GM12878 (cell line): ENCODE data around the gene HMGN3. TPM values are rescaled to one million over a fixed set of nuclear protein-coding genes. Genes with fewer than 3 reads are reported as not detected.

Experiments used
- ATAC-seq: fragments of 200-7000 bp; cut with Tn5 transposase; 3 replicates; pipeline ENCODE4 v1.9.1; 2020; ENCODE audit warnings: mild to moderate bottlenecking, moderate library complexity
- BruUV-seq: library from RNA; stranded (reverse); fragments of 400-500 nt; replicated peaks from 2 replicates; lab custom pipeline; 2021; lab: Mats Ljungman, UMichigan
- CTCF ChIA-PET: fragments of 300-600 bp; sonication (Branson Sonifier 250); formaldehyde crosslinking; extraction: SDS; loops from one replicate; lab custom pipeline; 2021; ENCODE audit warnings: inconsistent platforms; lab: Yijun Ruan, JAX
- POLR2A ChIA-PET: fragments of 350-600 bp; formaldehyde crosslinking; extraction: SDS; loops from one replicate; lab custom pipeline; 2021; ENCODE audit warnings: inconsistent platforms; lab: Charles Lee
- RAD21 ChIA-PET: fragments of 300-600 bp; sonication (Branson Sonifier 250); formaldehyde crosslinking; loops from one replicate; lab custom pipeline; 2023; ENCODE audit warnings: antibody characterized with exemption; ENCODE audit not compliant: unreplicated experiment; lab: Charles Lee
- SMC1A ChIA-PET: fragments of 300-600 bp; sonication (Branson Sonifier 250); formaldehyde crosslinking; loops from one replicate; lab custom pipeline; 2023; ENCODE audit not compliant: unreplicated experiment, uncharacterized antibody; lab: Charles Lee
- DNase-seq: peaks from one replicate; pipeline ENCODE4 v3.0.0-alpha.2; 2011; ENCODE audit warnings: low read depth, low spot score
- FAIRE-seq: peaks from 3 replicates; lab custom pipeline; 2011; peaks lifted over from hg19 to GRCh38; lab: Jason Lieb, UNC
- H2AFZ ChIP-seq: 2 replicates; pipeline ENCODE4 v1.6.0; 2011; ENCODE audit warnings: low read depth, low read length, control low read depth; ENCODE audit not compliant: control insufficient read depth
- H3K27ac ChIP-seq: 2 replicates; pipeline ENCODE4 v1.5.1; 2011; ENCODE audit warnings: control low read depth; ENCODE audit not compliant: control insufficient read depth, insufficient read depth
- H3K27me3 ChIP-seq, 2 experiments: replicated peaks in 1 of 2; 2 replicates each; pipeline versions ENCODE4 v1.6.0 to v1.6.1; 2011; ENCODE audit warnings: low read length in 1 of 2; ENCODE audit not compliant: control insufficient read depth in 2 of 2, insufficient read depth in 2 of 2
- H3K36me3 ChIP-seq, 2 experiments: 2 replicates each; pipeline ENCODE4 v1.5.1; 2011; ENCODE audit warnings: low read length in 1 of 2; ENCODE audit not compliant: control insufficient read depth in 2 of 2, insufficient read depth in 2 of 2
- H3K4me1 ChIP-seq: 2 replicates; pipeline ENCODE4 v1.6.1; 2011; ENCODE audit warnings: mild to moderate bottlenecking, low read length, moderate library complexity, mixed read lengths; ENCODE audit not compliant: control insufficient read depth, insufficient read depth
- H3K4me2 ChIP-seq: 2 replicates; pipeline ENCODE4 v1.6.0; 2011; ENCODE audit warnings: control low read depth; ENCODE audit not compliant: control insufficient read depth, insufficient read depth
- H3K4me3 ChIP-seq: fragments of 200-600 bp; sonication (generic); 2 replicates; pipeline ENCODE4 v1.5.1; 2016
- H3K79me2 ChIP-seq: 2 replicates; pipeline ENCODE4 v1.6.0; 2011; ENCODE audit warnings: low read length; ENCODE audit not compliant: control insufficient read depth, insufficient read depth
- H3K9ac ChIP-seq: 2 replicates; pipeline ENCODE4 v1.8.0; 2011; ENCODE audit warnings: low read length, control low read depth, mixed read lengths; ENCODE audit not compliant: control insufficient read depth, insufficient read depth
- H3K9me3 ChIP-seq: replicated peaks from 3 replicates; pipeline ENCODE4 v1.5.1; 2011; ENCODE audit warnings: mild to moderate bottlenecking, low read length; ENCODE audit not compliant: control insufficient read depth, insufficient read depth
- H4K20me1 ChIP-seq: 2 replicates; pipeline ENCODE4 v1.6.0; 2011; ENCODE audit not compliant: control insufficient read depth, insufficient read depth
- FOS ChIP-seq: IDR thresholded peaks from 3 replicates; pipeline ENCODE4 v1.6.1; 2011; ENCODE audit warnings: borderline replicate concordance; ENCODE audit not compliant: insufficient read length; ENCODE audit errors: extremely low read depth
- KAT2A ChIP-seq: conservative IDR thresholded peaks from 2 replicates; pipeline ENCODE4 v1.6.1; 2011; ENCODE audit warnings: low read depth, low read length; ENCODE audit not compliant: control insufficient read depth
- MEF2B ChIP-seq: fragments of 450-650 bp; IDR thresholded peaks from 2 replicates; pipeline ENCODE4 v1.6.1; 2018; ENCODE audit warnings: mild to moderate bottlenecking, moderate library complexity; ENCODE audit not compliant: partially characterized antibody, poor library complexity, severe bottlenecking
- POLR2AphosphoS5 ChIP-seq: IDR thresholded peaks from 2 replicates; pipeline ENCODE4 v1.6.1; 2011; ENCODE audit warnings: mild to moderate bottlenecking, low read length, inconsistent platforms
- RAD51 ChIP-seq: fragments of 450-650 bp; IDR thresholded peaks from 2 replicates; pipeline ENCODE4 v1.6.1; 2016; ENCODE audit warnings: moderate library complexity, mild to moderate bottlenecking, inconsistent platforms
- RUNX3 ChIP-seq: IDR thresholded peaks from 2 replicates; pipeline ENCODE4 v1.6.1; 2012; ENCODE audit warnings: low read length, inconsistent platforms
- SPI1 ChIP-seq: IDR thresholded peaks from 2 replicates; pipeline ENCODE4 v1.6.1; 2011; ENCODE audit warnings: low read depth, mild to moderate bottlenecking, low read length, moderate library complexity, borderline replicate concordance; ENCODE audit not compliant: insufficient read depth
- WGBS: methylation state at CpG from one replicate; pipeline ENCODE4 v1.1.6; 2016; ENCODE audit warnings: low lambda C conversion rate; ENCODE audit not compliant: insufficient replicate concordance, insufficient coverage; ENCODE audit errors: missing lambda C conversion rate; 5-methylcytosine and 5-hydroxymethylcytosine counted together
- in situ Hi-C: fragments of 300-500 bp; cut with MboI; formaldehyde crosslinking; loops from 9 replicates; pipeline ENCODE4 v1.14.3; 2018; ENCODE audit warnings: mixed read lengths
- intact Hi-C: fragments of 100-400 bp; cut with micrococcal nuclease; formaldehyde crosslinking; loops from one replicate; pipeline ENCODE4 v1.14.2; 2022; ENCODE audit not compliant: unreplicated experiment
- polyA plus RNA-seq, 11 experiments: library from polyadenylated mRNA; depleted of rRNA in 4 of 11; unstranded in 6 of 11; stranded (reverse) in 5 of 11; fragments of >200 nt; fragmentation: Nextera tagmentation in 4 of 11; fragmentation: Illumina TruSeq in 1 of 11; extraction: Ambion mirVana in 4 of 11; extraction: Trizol in 1 of 11; gene quantifications; 1 replicate in 1 of 11; 2 replicates in 10 of 11; pipeline versions ENCODE4 v1.2.1 to v1.2.3, GENCODE V29; 2011 to 2016; ENCODE audit warnings: inconsistent platforms in 2 of 11, missing spikeins in 2 of 11, low read depth in 1 of 11
- total RNA-seq, 4 experiments: library from RNA; depleted of rRNA in 3 of 4; stranded (reverse); fragments of >200 nt in 3 of 4; fragmentation: Illumina TruSeq in 1 of 4; extraction: Trizol in 1 of 4; gene quantifications; 2 replicates each; pipeline versions ENCODE4 v1.2.1 to v1.2.3, GENCODE V29; 2013 to 2021
- TF ChIP-seq, protein P1 (sequence below): fragments of 450-650 bp; IDR thresholded peaks from 2 replicates; pipeline ENCODE4 v1.6.1; 2014; ENCODE audit warnings: mild to moderate bottlenecking
- TF ChIP-seq, protein P2 (sequence below): fragments of 450-650 bp; conservative IDR thresholded peaks from 2 replicates; pipeline ENCODE4 v1.6.1; 2017; ENCODE audit warnings: mild to moderate bottlenecking, moderate library complexity
- TF ChIP-seq, protein P3 (sequence below): fragments of 450-650 bp; formaldehyde crosslinking; IDR thresholded peaks from 2 replicates; pipeline ENCODE4 v1.5.0; 2022; ENCODE audit warnings: mild to moderate bottlenecking, missing genetic modification characterization
- TF ChIP-seq, protein P4 (sequence below): fragments of 450-650 bp; IDR thresholded peaks from 2 replicates; pipeline ENCODE4 v1.6.1; 2017; ENCODE audit warnings: mild to moderate bottlenecking, moderate library complexity

HMGN3 gene
- total and polyA plus RNA-seq, 10 of the 15 experiments (the other 5 are each of a cell fraction or from before 2014, with no cell fraction given) = 115 to 496 (median 262) TPM

DNA sequence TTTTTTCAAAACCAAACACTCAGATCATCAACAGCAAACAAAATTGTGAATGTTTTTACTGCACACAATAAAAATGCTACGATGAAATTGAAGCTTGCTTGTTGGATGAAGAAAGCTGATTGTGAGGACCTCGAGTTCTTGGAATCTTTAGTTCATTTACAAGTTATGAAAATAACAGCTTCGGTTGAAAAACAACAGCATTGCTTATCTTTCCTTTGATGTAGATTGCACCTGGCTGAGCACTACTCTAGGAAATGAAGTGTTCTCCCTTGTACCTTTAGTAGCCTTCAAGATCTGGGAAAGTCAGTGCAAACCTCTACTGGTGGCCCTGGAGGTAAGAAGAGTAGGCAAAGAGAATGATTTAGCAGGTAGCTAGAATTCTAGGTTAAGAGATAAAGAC, 2.2 kb upstream of the HMGN3 start:
- Histone ChIP-seq H3K4me2 (no peak overlapping the region), H3K4me3 (no peak overlapping the region), H3K79me2 (peaks cover 25% of the 10 kb centered on the region), H3K4me1 (peaks cover 26% of the 10 kb centered on the region), H3K9ac (no peak overlapping the region), H3K9me3 (no peaks in the 10 kb centered on the region; the same call in 2 of the 3 replicates), H4K20me1 (no peaks in the 10 kb centered on the region), H3K36me3 (no peaks in the 10 kb centered on the region), H2AFZ (no peak overlapping the region), H3K27me3 (no peaks in the 10 kb centered on the region), H3K27ac (no peak overlapping the region)
- intact Hi-C loops (loop anchor here (10.0 kb wide), 1 partner anchor 228 kb away; no protein-coding TSS in a partner anchor), in situ Hi-C loops (loop anchor here (5.0 kb wide), 1 partner anchor 96 kb away; no protein-coding TSS in a partner anchor)
- RAD21 ChIA-PET = interaction anchor here (1.1 to 2.0 kb wide), 4 partner anchors 10 to 160 kb away, joined by 4 to 8 read pairs (median 4); no protein-coding TSS in a partner anchor
- WGBS = 78% methylated on average over 3 of the region's 3 CpGs
- no peak for TF ChIP-seq SPI1
- no peak for TF ChIP-seq KAT2A
- TF ChIP-seq, protein P1, sequence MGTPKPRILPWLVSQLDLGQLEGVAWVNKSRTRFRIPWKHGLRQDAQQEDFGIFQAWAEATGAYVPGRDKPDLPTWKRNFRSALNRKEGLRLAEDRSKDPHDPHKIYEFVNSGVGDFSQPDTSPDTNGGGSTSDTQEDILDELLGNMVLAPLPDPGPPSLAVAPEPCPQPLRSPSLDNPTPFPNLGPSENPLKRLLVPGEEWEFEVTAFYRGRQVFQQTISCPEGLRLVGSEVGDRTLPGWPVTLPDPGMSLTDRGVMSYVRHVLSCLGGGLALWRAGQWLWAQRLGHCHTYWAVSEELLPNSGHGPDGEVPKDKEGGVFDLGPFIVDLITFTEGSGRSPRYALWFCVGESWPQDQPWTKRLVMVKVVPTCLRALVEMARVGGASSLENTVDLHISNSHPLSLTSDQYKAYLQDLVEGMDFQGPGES = no peak
- TF ChIP-seq, protein P2, sequence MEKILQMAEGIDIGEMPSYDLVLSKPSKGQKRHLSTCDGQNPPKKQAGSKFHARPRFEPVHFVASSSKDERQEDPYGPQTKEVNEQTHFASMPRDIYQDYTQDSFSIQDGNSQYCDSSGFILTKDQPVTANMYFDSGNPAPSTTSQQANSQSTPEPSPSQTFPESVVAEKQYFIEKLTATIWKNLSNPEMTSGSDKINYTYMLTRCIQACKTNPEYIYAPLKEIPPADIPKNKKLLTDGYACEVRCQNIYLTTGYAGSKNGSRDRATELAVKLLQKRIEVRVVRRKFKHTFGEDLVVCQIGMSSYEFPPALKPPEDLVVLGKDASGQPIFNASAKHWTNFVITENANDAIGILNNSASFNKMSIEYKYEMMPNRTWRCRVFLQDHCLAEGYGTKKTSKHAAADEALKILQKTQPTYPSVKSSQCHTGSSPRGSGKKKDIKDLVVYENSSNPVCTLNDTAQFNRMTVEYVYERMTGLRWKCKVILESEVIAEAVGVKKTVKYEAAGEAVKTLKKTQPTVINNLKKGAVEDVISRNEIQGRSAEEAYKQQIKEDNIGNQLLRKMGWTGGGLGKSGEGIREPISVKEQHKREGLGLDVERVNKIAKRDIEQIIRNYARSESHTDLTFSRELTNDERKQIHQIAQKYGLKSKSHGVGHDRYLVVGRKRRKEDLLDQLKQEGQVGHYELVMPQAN = no peak
- TF ChIP-seq, protein P3, sequence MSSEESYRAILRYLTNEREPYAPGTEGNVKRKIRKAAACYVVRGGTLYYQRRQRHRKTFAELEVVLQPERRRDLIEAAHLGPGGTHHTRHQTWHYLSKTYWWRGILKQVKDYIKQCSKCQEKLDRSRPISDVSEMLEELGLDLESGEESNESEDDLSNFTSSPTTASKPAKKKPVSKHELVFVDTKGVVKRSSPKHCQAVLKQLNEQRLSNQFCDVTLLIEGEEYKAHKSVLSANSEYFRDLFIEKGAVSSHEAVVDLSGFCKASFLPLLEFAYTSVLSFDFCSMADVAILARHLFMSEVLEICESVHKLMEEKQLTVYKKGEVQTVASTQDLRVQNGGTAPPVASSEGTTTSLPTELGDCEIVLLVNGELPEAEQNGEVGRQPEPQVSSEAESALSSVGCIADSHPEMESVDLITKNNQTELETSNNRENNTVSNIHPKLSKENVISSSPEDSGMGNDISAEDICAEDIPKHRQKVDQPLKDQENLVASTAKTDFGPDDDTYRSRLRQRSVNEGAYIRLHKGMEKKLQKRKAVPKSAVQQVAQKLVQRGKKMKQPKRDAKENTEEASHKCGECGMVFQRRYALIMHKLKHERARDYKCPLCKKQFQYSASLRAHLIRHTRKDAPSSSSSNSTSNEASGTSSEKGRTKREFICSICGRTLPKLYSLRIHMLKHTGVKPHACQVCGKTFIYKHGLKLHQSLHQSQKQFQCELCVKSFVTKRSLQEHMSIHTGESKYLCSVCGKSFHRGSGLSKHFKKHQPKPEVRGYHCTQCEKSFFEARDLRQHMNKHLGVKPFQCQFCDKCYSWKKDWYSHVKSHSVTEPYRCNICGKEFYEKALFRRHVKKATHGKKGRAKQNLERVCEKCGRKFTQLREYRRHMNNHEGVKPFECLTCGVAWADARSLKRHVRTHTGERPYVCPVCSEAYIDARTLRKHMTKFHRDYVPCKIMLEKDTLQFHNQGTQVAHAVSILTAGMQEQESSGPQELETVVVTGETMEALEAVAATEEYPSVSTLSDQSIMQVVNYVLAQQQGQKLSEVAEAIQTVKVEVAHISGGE (CRISPR knock-in tag) = no peak
- no peak for TF ChIP-seq FOS
- no peak for TF ChIP-seq RAD51
- no peak for TF ChIP-seq MEF2B
- TF ChIP-seq, protein P4, sequence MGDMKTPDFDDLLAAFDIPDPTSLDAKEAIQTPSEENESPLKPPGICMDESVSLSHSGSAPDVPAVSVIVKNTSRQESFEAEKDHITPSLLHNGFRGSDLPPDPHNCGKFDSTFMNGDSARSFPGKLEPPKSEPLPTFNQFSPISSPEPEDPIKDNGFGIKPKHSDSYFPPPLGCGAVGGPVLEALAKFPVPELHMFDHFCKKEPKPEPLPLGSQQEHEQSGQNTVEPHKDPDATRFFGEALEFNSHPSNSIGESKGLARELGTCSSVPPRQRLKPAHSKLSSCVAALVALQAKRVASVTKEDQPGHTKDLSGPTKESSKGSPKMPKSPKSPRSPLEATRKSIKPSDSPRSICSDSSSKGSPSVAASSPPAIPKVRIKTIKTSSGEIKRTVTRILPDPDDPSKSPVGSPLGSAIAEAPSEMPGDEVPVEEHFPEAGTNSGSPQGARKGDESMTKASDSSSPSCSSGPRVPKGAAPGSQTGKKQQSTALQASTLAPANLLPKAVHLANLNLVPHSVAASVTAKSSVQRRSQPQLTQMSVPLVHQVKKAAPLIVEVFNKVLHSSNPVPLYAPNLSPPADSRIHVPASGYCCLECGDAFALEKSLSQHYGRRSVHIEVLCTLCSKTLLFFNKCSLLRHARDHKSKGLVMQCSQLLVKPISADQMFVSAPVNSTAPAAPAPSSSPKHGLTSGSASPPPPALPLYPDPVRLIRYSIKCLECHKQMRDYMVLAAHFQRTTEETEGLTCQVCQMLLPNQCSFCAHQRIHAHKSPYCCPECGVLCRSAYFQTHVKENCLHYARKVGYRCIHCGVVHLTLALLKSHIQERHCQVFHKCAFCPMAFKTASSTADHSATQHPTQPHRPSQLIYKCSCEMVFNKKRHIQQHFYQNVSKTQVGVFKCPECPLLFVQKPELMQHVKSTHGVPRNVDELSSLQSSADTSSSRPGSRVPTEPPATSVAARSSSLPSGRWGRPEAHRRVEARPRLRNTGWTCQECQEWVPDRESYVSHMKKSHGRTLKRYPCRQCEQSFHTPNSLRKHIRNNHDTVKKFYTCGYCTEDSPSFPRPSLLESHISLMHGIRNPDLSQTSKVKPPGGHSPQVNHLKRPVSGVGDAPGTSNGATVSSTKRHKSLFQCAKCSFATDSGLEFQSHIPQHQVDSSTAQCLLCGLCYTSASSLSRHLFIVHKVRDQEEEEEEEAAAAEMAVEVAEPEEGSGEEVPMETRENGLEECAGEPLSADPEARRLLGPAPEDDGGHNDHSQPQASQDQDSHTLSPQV = no peak
- no peak for TF ChIP-seq POLR2AphosphoS5
- TF ChIP-seq RUNX3 = no peak
- BruUV-seq = no TSS peak
- DNase-seq (no peak), ATAC-seq (no peak), FAIRE-seq (no peak)
- POLR2A ChIA-PET = interaction anchor here (0.8 to 1.9 kb wide), 3 partner anchors 10 to 160 kb away, joined by 3 to 7 read pairs (median 4); no protein-coding TSS in a partner anchor
- SMC1A ChIA-PET = interaction anchor here (0.6 to 3.2 kb wide), 7 partner anchors 10 to 159 kb away, joined by 3 to 20 read pairs (median 4); no protein-coding TSS in a partner anchor
- CTCF ChIA-PET = interaction anchor here (0.6 to 2.9 kb wide), 3 partner anchors 11 to 310 kb away, joined by 3 to 7 read pairs (median 5); no protein-coding TSS in a partner anchor
